Fibroblast of villous mesenchyme (primary cell): ENCODE measurements around the gene FRMD4B. TPM values are rescaled to one million over a fixed set of nuclear protein-coding genes. Genes with fewer than 3 reads are reported as not detected.

ENCODE experiments used
- DNase-seq: peaks from one replicate; pipeline ENCODE4 v3.0.0-alpha.2; 2010; ENCODE audit warnings: low read depth
- H3K4me3 ChIP-seq: 2 replicates; pipeline ENCODE4 v1.5.1; 2011; ENCODE audit warnings: low read depth, mild to moderate bottlenecking, low read length
- CTCF ChIP-seq: IDR thresholded peaks from 2 replicates; pipeline ENCODE4 v1.5.1; 2012; ENCODE audit warnings: low read depth, mild to moderate bottlenecking, low read length; ENCODE audit not compliant: insufficient read depth
- total RNA-seq: library from RNA; depleted of rRNA; stranded (reverse); fragments of >200 nt; gene quantifications from 2 replicates; pipeline ENCODE4 v1.2.3, GENCODE V29; 2012

FRMD4B gene
- total RNA-seq, 1 donor: under 0.01 TPM

- H3K4me3 ChIP-seq: no peak overlapping the region
- DNase-seq: no peak
- no peak for TF ChIP-seq CTCF
Measured at GRCh38 chr3:69137005-69137404, 248.9 kb downstream of the FRMD4B start.

GRCh38 chr3:69130689-69131088 is 255.2 kb downstream of the FRMD4B start:
- no peak for DNase-seq
- TF ChIP-seq CTCF: no peak
- no peak overlapping the region for H3K4me3 ChIP-seq

DNA sequence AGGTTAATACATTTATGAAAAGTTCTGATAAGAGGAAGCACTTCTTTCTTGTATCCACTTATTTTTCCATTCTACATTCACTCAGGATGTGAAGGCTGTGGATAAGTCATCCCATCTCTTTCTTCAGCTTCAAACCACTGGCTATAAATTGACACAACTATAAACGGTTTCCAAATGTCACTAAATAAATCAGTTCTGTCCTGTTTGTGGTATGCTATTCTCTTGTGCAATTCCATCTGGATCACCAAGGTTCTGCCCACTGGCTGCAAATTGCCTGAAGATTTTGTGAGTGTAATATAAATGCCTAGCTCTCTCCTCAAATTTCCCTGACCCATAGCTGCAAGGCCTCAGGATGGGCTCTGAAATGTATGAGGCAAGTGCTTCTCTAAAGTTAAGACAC is 256.4 kb downstream of the FRMD4B start:
- no peak overlapping the region for H3K4me3 ChIP-seq
- peak; percentile 36 for DNase-seq
- no peak for TF ChIP-seq CTCF

- no peak for DNase-seq
- H3K4me3 ChIP-seq: no peak overlapping the region
- TF ChIP-seq CTCF: no peak
Measured at GRCh38 chr3:69128509-69128908, 257.4 kb downstream of the FRMD4B start.

- no peak overlapping the region for H3K4me3 ChIP-seq
- no peak for DNase-seq
- no peak for TF ChIP-seq CTCF
Measured at GRCh38 chr3:69126999-69127398, 258.9 kb downstream of the FRMD4B start.

DNA sequence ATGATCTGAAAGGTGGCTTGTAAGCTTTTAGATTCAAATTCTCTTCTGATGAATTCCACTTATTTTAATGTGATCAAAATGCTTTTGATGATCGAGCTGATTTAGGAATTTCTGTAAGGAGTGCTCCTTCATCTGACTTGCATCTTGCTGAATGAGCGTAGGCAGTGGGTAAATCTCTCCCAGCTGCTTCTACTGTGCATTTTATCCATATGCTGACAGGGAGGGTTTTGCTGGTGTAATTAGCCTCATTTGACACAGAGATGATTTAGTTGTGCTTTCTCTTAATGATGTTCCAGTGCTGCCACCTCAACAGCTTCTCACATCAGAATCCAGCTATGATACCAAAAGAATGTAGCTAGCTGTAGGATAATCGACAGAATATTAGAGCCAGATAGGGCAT is 259.7 kb downstream of the FRMD4B start:
- H3K4me3 ChIP-seq: no peak overlapping the region
- no peak for TF ChIP-seq CTCF
- DNase-seq: no peak

DNA sequence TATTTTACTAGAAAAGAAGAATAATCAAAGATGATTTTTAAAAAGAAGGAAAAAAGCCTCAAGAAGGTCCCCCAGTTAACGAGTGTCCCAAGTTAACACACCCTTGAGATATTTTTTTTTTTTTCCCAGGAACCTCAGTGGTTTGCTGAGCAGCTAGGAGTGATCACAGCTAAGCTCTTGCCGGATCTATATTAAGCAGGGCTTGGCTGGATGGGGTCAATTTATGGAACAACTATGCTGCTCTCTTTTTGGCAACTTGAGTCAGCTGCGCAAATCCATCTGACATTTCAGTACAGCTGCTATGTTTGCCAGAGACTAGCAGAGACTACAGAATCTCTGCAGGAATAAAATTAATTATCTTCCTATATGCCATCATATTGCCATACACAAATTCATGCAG is 263.5 kb downstream of the FRMD4B start, which contains the start of gene LMOD3:
TSS of gene LMOD3 (minus strand) at position 193 of the 400 bp plus-strand sequence. CDS start 209 bp downstream, outside the sequence.
- TF ChIP-seq CTCF: no peak
- no peak for DNase-seq
- H3K4me3 ChIP-seq: no peak within 1 kb of the TSS
